Effector memory CD8-positive, alpha-beta T cell (primary cell): ENCODE data around the gene EMP2.

Experiments
- ATAC-seq: fragments of 150-1000 bp; cut with Tn5 transposase; replicated peaks from 2 replicates; pipeline ENCODE4 v1.10.0; 2021; ENCODE audit warnings: mild to moderate bottlenecking, moderate library complexity
- DNase-seq, 3 experiments: peaks; one replicate each; pipeline ENCODE4 v3.0.0; 2021
- H3K27ac Mint-ChIP-seq, 2 donors: one replicate each; pipeline ENCODE4 v1.8.0; 2022; ENCODE audit warnings: mild to moderate bottlenecking in 2 of 2, mixed read lengths in 2 of 2, moderate library complexity in 2 of 2
- H3K27me3 Mint-ChIP-seq, 2 donors: one replicate each; pipeline ENCODE4 v1.8.0; 2022; ENCODE audit warnings: mixed read lengths in 2 of 2
- H3K36me3 Mint-ChIP-seq: one replicate; pipeline ENCODE4 v1.8.0; 2022; ENCODE audit warnings: mild to moderate bottlenecking, moderate library complexity, mixed read lengths; ENCODE audit not compliant: insufficient read depth
- H3K4me1 Mint-ChIP-seq, 2 donors: one replicate each; pipeline ENCODE4 v1.8.0; 2022; ENCODE audit warnings: low read depth in 2 of 2, mixed read lengths in 2 of 2
- H3K4me3 Mint-ChIP-seq, 2 donors: one replicate each; pipeline ENCODE4 v1.8.0; 2022; ENCODE audit warnings: mild to moderate bottlenecking in 2 of 2, mixed read lengths in 2 of 2, moderate library complexity in 2 of 2
- H3K9me3 Mint-ChIP-seq, 2 donors: one replicate each; pipeline ENCODE4 v1.8.0; 2022; ENCODE audit warnings: mixed read lengths in 2 of 2

EMP2 gene

GRCh38 chr16:10616756-10617640 is 36.6 kb upstream of the EMP2 start:
- Mint-ChIP-seq H3K27ac (no peak overlapping the region), H3K4me1 (peaks cover 0 to 2% of the 10 kb centered on the region in 2 donors), H3K4me3 (no peak overlapping the region), H3K9me3 (no peaks in the 10 kb centered on the region), H3K27me3 (peaks cover 37 to 83% of the 10 kb centered on the region in 2 donors), H3K36me3 (no peaks in the 10 kb centered on the region)
- ATAC-seq: no peak
- DNase-seq: no peak

GRCh38 chr16:10616419-10616755 is 36.0 kb upstream of the EMP2 start:
- no peak for ATAC-seq
- no peak for DNase-seq
- no peaks in the 10 kb centered on the region for H3K9me3 Mint-ChIP-seq
- H3K36me3 Mint-ChIP-seq: no peaks in the 10 kb centered on the region
- no peak overlapping the region for H3K4me3 Mint-ChIP-seq
- H3K27ac Mint-ChIP-seq: no peak overlapping the region
- H3K27me3 Mint-ChIP-seq: peaks cover 42 to 89% of the 10 kb centered on the region in 2 donors
- H3K4me1 Mint-ChIP-seq: peaks cover 0 to 2% of the 10 kb centered on the region in 2 donors

GRCh38 chr16:10614685-10615084 is 34.3 kb upstream of the EMP2 start:
- Mint-ChIP-seq H3K4me3 (no peak overlapping the region), H3K36me3 (no peaks in the 10 kb centered on the region), H3K27me3 (peaks cover 40 to 83% of the 10 kb centered on the region in 2 donors), H3K9me3 (no peaks in the 10 kb centered on the region), H3K4me1 (peaks cover 0 to under 1% of the 10 kb centered on the region in 2 donors), H3K27ac (no peak overlapping the region)
- ATAC-seq (no peak), DNase-seq (no peak)

- Mint-ChIP-seq H3K9me3 (no peaks in the 10 kb centered on the region), H3K4me3 (no peak overlapping the region), H3K27ac (no peak overlapping the region), H3K27me3 (peaks cover 34 to 76% of the 10 kb centered on the region in 2 donors), H3K4me1 (no peaks in the 10 kb centered on the region), H3K36me3 (no peaks in the 10 kb centered on the region)
- ATAC-seq (peak; percentile 26), DNase-seq (no peak)
Measured at GRCh38 chr16:10613785-10614485, 33.5 kb upstream of the EMP2 start.

GRCh38 chr16:10612649-10613179 is 32.3 kb upstream of the EMP2 start:
- no peaks in the 10 kb centered on the region for H3K9me3 Mint-ChIP-seq
- DNase-seq: no peak
- no peak overlapping the region for H3K4me3 Mint-ChIP-seq
- no peak for ATAC-seq
- no peaks in the 10 kb centered on the region for H3K4me1 Mint-ChIP-seq
- H3K27me3 Mint-ChIP-seq: peaks cover 24 to 65% of the 10 kb centered on the region in 2 donors
- H3K36me3 Mint-ChIP-seq: no peaks in the 10 kb centered on the region
- no peak overlapping the region for H3K27ac Mint-ChIP-seq

GRCh38 chr16:10611825-10612342 is 31.5 kb upstream of the EMP2 start:
- Mint-ChIP-seq H3K4me3 (no peak overlapping the region), H3K36me3 (no peaks in the 10 kb centered on the region), H3K9me3 (no peaks in the 10 kb centered on the region), H3K27ac (no peak overlapping the region), H3K27me3 (peaks cover 25 to 65% of the 10 kb centered on the region in 2 donors), H3K4me1 (no peaks in the 10 kb centered on the region)
- DNase-seq: no peak
- ATAC-seq: no peak

- no peak overlapping the region for H3K4me3 Mint-ChIP-seq
- ATAC-seq (no peak), DNase-seq (no peak)
- no peak overlapping the region for H3K27ac Mint-ChIP-seq
- H3K27me3 Mint-ChIP-seq: peaks cover 37 to 64% of the 10 kb centered on the region in 2 donors
- H3K36me3 Mint-ChIP-seq: no peaks in the 10 kb centered on the region
- H3K4me1 Mint-ChIP-seq: no peaks in the 10 kb centered on the region
- H3K9me3 Mint-ChIP-seq: no peaks in the 10 kb centered on the region
Measured at GRCh38 chr16:10610499-10611184, 30.2 kb upstream of the EMP2 start.

GRCh38 chr16:10609402-10609774 is 29.0 kb upstream of the EMP2 start:
- ATAC-seq: no peak

GRCh38 chr16:10608687-10609401 is 28.4 kb upstream of the EMP2 start:
- Mint-ChIP-seq H3K9me3 (no peaks in the 10 kb centered on the region), H3K4me1 (no peaks in the 10 kb centered on the region), H3K36me3 (peaks cover 4% of the 10 kb centered on the region), H3K27me3 (peaks cover 37 to 51% of the 10 kb centered on the region in 2 donors), H3K4me3 (no peak overlapping the region), H3K27ac (no peak overlapping the region)
- DNase-seq (no peak), ATAC-seq (no peak)

More at GRCh38 chr16:10609402-10609774, 29.0 kb upstream of the EMP2 start:
- peaks cover 2% of the 10 kb centered on the region for H3K36me3 Mint-ChIP-seq
- H3K27ac Mint-ChIP-seq: no peak overlapping the region
- H3K9me3 Mint-ChIP-seq: no peaks in the 10 kb centered on the region
- peaks cover 37 to 53% of the 10 kb centered on the region in 2 donors for H3K27me3 Mint-ChIP-seq
- H3K4me3 Mint-ChIP-seq: no peak overlapping the region
- H3K4me1 Mint-ChIP-seq: no peaks in the 10 kb centered on the region
- DNase-seq: no peak

- ATAC-seq: no peak
- Mint-ChIP-seq H3K4me3 (no peak overlapping the region), H3K4me1 (no peaks in the 10 kb centered on the region), H3K27ac (no peak overlapping the region), H3K36me3 (peaks cover 4% of the 10 kb centered on the region), H3K9me3 (no peaks in the 10 kb centered on the region), H3K27me3 (peaks cover 42 to 54% of the 10 kb centered on the region in 2 donors)
- DNase-seq: no peak
Measured at GRCh38 chr16:10607157-10607556, 26.8 kb upstream of the EMP2 start.

- ATAC-seq (no peak), DNase-seq (no peak)
- Mint-ChIP-seq H3K9me3 (no peaks in the 10 kb centered on the region), H3K4me1 (no peaks in the 10 kb centered on the region), H3K27ac (no peak overlapping the region), H3K27me3 (peaks cover 40 to 53% of the 10 kb centered on the region in 2 donors), H3K4me3 (no peak overlapping the region), H3K36me3 (peaks cover 4% of the 10 kb centered on the region)
Measured at GRCh38 chr16:10606607-10607006, 26.2 kb upstream of the EMP2 start.

GRCh38 chr16:10605636-10606035 is 25.2 kb upstream of the EMP2 start:
- ATAC-seq (no peak), DNase-seq (no peak)
- peaks cover 4% of the 10 kb centered on the region for H3K36me3 Mint-ChIP-seq
- H3K4me1 Mint-ChIP-seq: no peaks in the 10 kb centered on the region
- H3K9me3 Mint-ChIP-seq: no peaks in the 10 kb centered on the region
- H3K4me3 Mint-ChIP-seq: no peak overlapping the region
- no peak overlapping the region for H3K27ac Mint-ChIP-seq
- H3K27me3 Mint-ChIP-seq: peaks cover 35 to 49% of the 10 kb centered on the region in 2 donors
